Activated CD8-positive, alpha-beta T cell treated with anti-CD3 and anti-CD28 coated beads for 36 hours (primary cell): ENCODE data around the gene ZNF354C. TPM values are rescaled to one million over a fixed set of nuclear protein-coding genes. Genes with fewer than 3 reads are reported as not detected.
"Not testable (repeated sequence)": the region's sequence is repeated elsewhere in the genome, so short reads cannot be mapped to it uniquely, and the experiment has no call there.

Experiments used
- ATAC-seq: fragments of 200-7000 bp; cut with Tn5 transposase; one replicate; pipeline ENCODE4 v1.10.0; 2021; ENCODE audit warnings: mild to moderate bottlenecking, moderate library complexity
- CTCF ChIA-PET: fragments of 350-600 bp; sonication (Branson Sonifier 250); formaldehyde crosslinking; loops from one replicate; lab custom pipeline; 2021; ENCODE audit warnings: antibody characterized with exemption; lab: Charles Lee
- POLR2A ChIA-PET: fragments of 350-600 bp; sonication (Branson Sonifier 250); formaldehyde crosslinking; loops from one replicate; lab custom pipeline; 2021; ENCODE audit warnings: antibody characterized with exemption; lab: Charles Lee
- DNase-seq: peaks from one replicate; pipeline ENCODE4 v3.0.0-alpha.2; 2020
- H3K27ac Mint-ChIP-seq: one replicate; pipeline ENCODE4 v1.8.0; 2021; ENCODE audit warnings: mild to moderate bottlenecking, mixed read lengths
- H3K27me3 Mint-ChIP-seq: one replicate; pipeline ENCODE4 v1.8.0; 2021; ENCODE audit warnings: mixed read lengths
- H3K36me3 Mint-ChIP-seq: one replicate; pipeline ENCODE4 v1.8.0; 2021; ENCODE audit warnings: low read depth, mixed read lengths
- H3K4me1 Mint-ChIP-seq: one replicate; pipeline ENCODE4 v1.8.0; 2021; ENCODE audit warnings: low read depth, mixed read lengths
- H3K4me3 Mint-ChIP-seq: one replicate; pipeline ENCODE4 v1.8.0; 2021; ENCODE audit warnings: mild to moderate bottlenecking, moderate library complexity, mixed read lengths
- H3K9me3 Mint-ChIP-seq: one replicate; pipeline ENCODE4 v1.8.0; 2021; ENCODE audit warnings: mixed read lengths
- intact Hi-C: fragments of 100-400 bp; cut with micrococcal nuclease; formaldehyde crosslinking; loops from one replicate; pipeline ENCODE4 v1.10.0; 2022
- total RNA-seq, 2 experiments: library from RNA; stranded (reverse); gene quantifications; one replicate each; pipeline ENCODE4 v1.2.3, GENCODE V29; 2021
- TF ChIP-seq, protein P1 (sequence below): fragments of 200-600 bp; IDR thresholded peaks from one replicate; pipeline ENCODE4 v1.8.0; 2022; ENCODE audit warnings: antibody characterized with exemption, mild to moderate bottlenecking

Gene ZNF354C
- total RNA-seq, 2 experiments from 2014 or later, result 7.0 to 7.4 TPM

GRCh38 chr5:179061025-179061424, 852 bp downstream of the ZNF354C start:
- Mint-ChIP-seq H3K36me3 (peaks cover 62% of the 10 kb centered on the region), H3K4me3 (peak overlapping the region; percentile 83), H3K9me3 (peaks cover 24% of the 10 kb centered on the region), H3K27me3 (no peaks in the 10 kb centered on the region), H3K4me1 (peaks cover 20% of the 10 kb centered on the region), H3K27ac (peak overlapping the region; percentile 85)
- no peak for ATAC-seq
- ChIA-PET POLR2A (interaction anchor here (0.6 to 1.4 kb wide), 3 partner anchors 12 to 1329 kb away, joined by 3 to 4 read pairs (median 4); partner anchors contain the start of gene ZNF354B), CTCF (interaction anchor here (1.0 to 1.2 kb wide), 2 partner anchors 107 to 330 kb away, joined by 3 to 4 read pairs; partner anchors contain the start of gene ZNF354A)
- TF ChIP-seq, protein P1, sequence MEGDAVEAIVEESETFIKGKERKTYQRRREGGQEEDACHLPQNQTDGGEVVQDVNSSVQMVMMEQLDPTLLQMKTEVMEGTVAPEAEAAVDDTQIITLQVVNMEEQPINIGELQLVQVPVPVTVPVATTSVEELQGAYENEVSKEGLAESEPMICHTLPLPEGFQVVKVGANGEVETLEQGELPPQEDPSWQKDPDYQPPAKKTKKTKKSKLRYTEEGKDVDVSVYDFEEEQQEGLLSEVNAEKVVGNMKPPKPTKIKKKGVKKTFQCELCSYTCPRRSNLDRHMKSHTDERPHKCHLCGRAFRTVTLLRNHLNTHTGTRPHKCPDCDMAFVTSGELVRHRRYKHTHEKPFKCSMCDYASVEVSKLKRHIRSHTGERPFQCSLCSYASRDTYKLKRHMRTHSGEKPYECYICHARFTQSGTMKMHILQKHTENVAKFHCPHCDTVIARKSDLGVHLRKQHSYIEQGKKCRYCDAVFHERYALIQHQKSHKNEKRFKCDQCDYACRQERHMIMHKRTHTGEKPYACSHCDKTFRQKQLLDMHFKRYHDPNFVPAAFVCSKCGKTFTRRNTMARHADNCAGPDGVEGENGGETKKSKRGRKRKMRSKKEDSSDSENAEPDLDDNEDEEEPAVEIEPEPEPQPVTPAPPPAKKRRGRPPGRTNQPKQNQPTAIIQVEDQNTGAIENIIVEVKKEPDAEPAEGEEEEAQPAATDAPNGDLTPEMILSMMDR, result no peak
- peak; percentile 2 for DNase-seq
- intact Hi-C loops, result no loop called here

- Mint-ChIP-seq H3K27ac (no peak overlapping the region), H3K4me3 (no peak overlapping the region), H3K4me1 (peaks cover 15% of the 10 kb centered on the region), H3K27me3 (no peaks in the 10 kb centered on the region), H3K36me3 (peaks cover 94% of the 10 kb centered on the region), H3K9me3 (peaks cover 48% of the 10 kb centered on the region)
- DNase-seq (no peak), ATAC-seq (no peak)
- TF ChIP-seq, protein P1, result no peak
- CTCF ChIA-PET, result no interaction called here
- POLR2A ChIA-PET, result no interaction called here
- intact Hi-C loops, result no loop called here
Observed at GRCh38 chr5:179065703-179066102, 5.5 kb downstream of the ZNF354C start.

GRCh38 chr5:179079165-179079987, 19.2 kb downstream of the ZNF354C start:
- Mint-ChIP-seq H3K27ac (no peak overlapping the region), H3K36me3 (peaks cover 72% of the 10 kb centered on the region), H3K4me3 (no peak overlapping the region), H3K4me1 (no peaks in the 10 kb centered on the region), H3K27me3 (no peaks in the 10 kb centered on the region), H3K9me3 (peaks cover 65% of the 10 kb centered on the region)
- DNase-seq, result no peak
- CTCF ChIA-PET, result no interaction called here
- POLR2A ChIA-PET, result interaction anchor here (0.9 kb wide), 1 partner anchor 19 kb away, joined by 3 read pairs; the partner anchor contains the start of gene ZNF354C
- ATAC-seq, result no peak
- TF ChIP-seq, protein P1, result no peak
- intact Hi-C loops, result no loop called here

DNA sequence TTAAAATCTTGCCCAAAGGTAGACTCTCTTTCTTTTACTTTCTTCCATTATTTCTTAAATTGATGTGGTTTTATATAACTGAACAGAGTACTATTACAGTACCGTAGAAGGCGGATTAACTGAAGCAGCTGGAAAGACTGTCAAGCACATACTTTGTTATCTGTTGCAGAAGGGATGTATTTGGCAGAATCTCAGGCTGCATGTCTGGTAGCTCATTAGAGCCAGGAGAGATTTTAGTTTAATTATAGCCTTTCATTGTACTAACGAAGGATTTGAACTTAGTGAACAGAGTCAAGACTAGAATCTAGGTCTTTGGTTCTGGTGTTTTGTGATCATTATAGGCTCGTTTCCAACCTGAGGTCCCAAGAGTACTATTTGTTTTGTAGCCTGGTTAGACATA, 20.6 kb downstream of the ZNF354C start:
- Mint-ChIP-seq H3K4me1 (no peaks in the 10 kb centered on the region), H3K36me3 (peaks cover 63% of the 10 kb centered on the region), H3K27ac (no peak overlapping the region), H3K9me3 (peaks cover 66% of the 10 kb centered on the region), H3K4me3 (no peak overlapping the region), H3K27me3 (no peaks in the 10 kb centered on the region)
- POLR2A ChIA-PET, result no interaction called here
- CTCF ChIA-PET, result no interaction called here
- DNase-seq (no peak), ATAC-seq (no peak)
- TF ChIP-seq, protein P1, result no peak
- intact Hi-C loops, result no loop called here

- ATAC-seq, result no peak
- CTCF ChIA-PET, result no interaction called here
- H3K4me3 Mint-ChIP-seq, result no peak overlapping the region
- TF ChIP-seq, protein P1, result no peak
- H3K27me3 Mint-ChIP-seq, result no peaks in the 10 kb centered on the region
- peaks cover 61% of the 10 kb centered on the region for H3K9me3 Mint-ChIP-seq
- no peak for DNase-seq
- peaks cover 12% of the 10 kb centered on the region for H3K36me3 Mint-ChIP-seq
- no peak overlapping the region for H3K27ac Mint-ChIP-seq
- intact Hi-C loops, result no loop called here
- no peaks in the 10 kb centered on the region for H3K4me1 Mint-ChIP-seq
- POLR2A ChIA-PET, result no interaction called here
Observed at GRCh38 chr5:179089502-179089901, 29.3 kb downstream of the ZNF354C start.

GRCh38 chr5:179101282-179101681, 41.1 kb downstream of the ZNF354C start:
- POLR2A ChIA-PET, ATAC-seq, H3K4me1 Mint-ChIP-seq: not testable (repeated sequence)

More at GRCh38 chr5:179101282-179101681, 41.1 kb downstream of the ZNF354C start:
- H3K36me3 Mint-ChIP-seq, H3K27ac Mint-ChIP-seq, DNase-seq, CTCF ChIA-PET, H3K27me3 Mint-ChIP-seq, intact Hi-C loops, H3K4me3 Mint-ChIP-seq: not testable (repeated sequence)
- H3K9me3 Mint-ChIP-seq, result peaks cover 22% of the 10 kb centered on the region
